ENCODE results near the gene WBP2. TPM values are rescaled to one million over a fixed set of nuclear protein-coding genes. Genes with fewer than 3 reads are reported as not detected.
"Not testable (repeated sequence)": the region's sequence is repeated elsewhere in the genome, so short reads cannot be mapped to it uniquely, and the experiment has no call there.

The WBP2 gene
- total and polyA plus RNA-seq, 10 of the 15 experiments (the other 5 are each of a cell fraction or from before 2014, with no cell fraction given) = 1.5 to 57.3 (median 27.5) TPM

GRCh38 chr17:75859358-75859757, 4.2 kb upstream of the WBP2 start:
- RAD21 ChIA-PET (ENCODE audit: unreplicated experiment) = interaction anchor here (0.7 to 2.9 kb wide), 11 partner anchors 15 to 106 kb away, joined by 3 to 21 read pairs (median 6); partner anchors contain the start of genes FBF1, GALK1, MRPL38 and TRIM65
- H3K27me3 ChIP-seq (replicated peaks in 1 of 2; ENCODE audit: control insufficient read depth in 2 of 2, insufficient read depth in 2 of 2, low read length in 1 of 2); BruUV-seq (replicated peaks); DNase-seq (ENCODE audit: low read depth, low spot score); H4K20me1 ChIP-seq (ENCODE audit: control insufficient read depth, insufficient read depth); H3K36me3 ChIP-seq (ENCODE audit: control insufficient read depth in 2 of 2, insufficient read depth in 2 of 2, low read length in 1 of 2); in situ Hi-C loops (cut with MboI); H2AFZ ChIP-seq (ENCODE audit: control insufficient read depth, low read depth, low read length); H3K9ac ChIP-seq (ENCODE audit: control insufficient read depth, insufficient read depth, low read length); H3K4me3 ChIP-seq; H3K9me3 ChIP-seq (replicated peaks; ENCODE audit: control insufficient read depth, insufficient read depth, low read length); FAIRE-seq; ATAC-seq: not testable (repeated sequence)
- intact Hi-C loops (cut with micrococcal nuclease; ENCODE audit: unreplicated experiment) = loop anchor here (5.0 kb wide), 1 partner anchor 38 kb away; the partner anchor contains the start of gene TRIM65
- TF ChIP-seq EGR1 (IDR thresholded peaks at IDR 0.05; ENCODE audit: borderline replicate concordance in 1 of 2, low read depth in 2 of 2, low read length in 2 of 2) = peak in 1 of 2 experiments; percentile 8; a peak in 1 of 3 replicates
- WGBS (ENCODE audit: insufficient coverage, insufficient replicate concordance, low lambda C conversion rate, missing lambda C conversion rate) = 70% methylated on average over 10 of the region's 10 CpGs
- peak overlapping the region; percentile 82 for H3K27ac ChIP-seq (ENCODE audit: control insufficient read depth, insufficient read depth)
- peaks cover 14% of the 10 kb centered on the region for H3K79me2 ChIP-seq (ENCODE audit: control insufficient read depth, insufficient read depth, low read length)
- SMC1A ChIA-PET (ENCODE audit: uncharacterized antibody, unreplicated experiment) = interaction anchor here (1.1 to 3.1 kb wide), 9 partner anchors 13 to 96 kb away, joined by 3 to 14 read pairs (median 5); partner anchors contain the start of genes TRIM65 and UNC13D
- POLR2A ChIA-PET = interaction anchor here (0.6 to 5.8 kb wide), 15 partner anchors 9 to 245 kb away, joined by 3 to 39 read pairs (median 4); partner anchors contain the start of genes GALK1, TRIM47, TRIM65 and UNC13D
- CTCF ChIA-PET = interaction anchor here (0.7 to 9.4 kb wide), 10 partner anchors 9 to 227 kb away, joined by 3 to 117 read pairs (median 6); partner anchors contain the start of genes GALK1, TRIM47, TRIM65 and UNC13D
- H3K4me2 ChIP-seq (ENCODE audit: control insufficient read depth, insufficient read depth) = 0 out of 2 replicates have a peak overlapping the region, but pooled peaks have one; percentile 71
- H3K4me1 ChIP-seq (ENCODE audit: control insufficient read depth, insufficient read depth, low read length) = peaks cover 23% of the 10 kb centered on the region

GRCh38 chr17:75856062-75856756, 1.1 kb upstream of the WBP2 start:
- Histone ChIP-seq H2AFZ (ENCODE audit: control insufficient read depth, low read depth, low read length) (peak overlapping the region; percentile 78), H3K4me3 (peak overlapping the region; percentile 79), H3K27ac (ENCODE audit: control insufficient read depth, insufficient read depth) (peak overlapping the region; percentile 93), H3K36me3 (ENCODE audit: control insufficient read depth in 2 of 2, insufficient read depth in 2 of 2, low read length in 1 of 2) (peaks cover 2% of the 10 kb centered on the region in 2 experiments; a peak in 2 of 4 replicates), H4K20me1 (ENCODE audit: control insufficient read depth, insufficient read depth) (no peaks in the 10 kb centered on the region), H3K9me3 (replicated peaks; ENCODE audit: control insufficient read depth, insufficient read depth, low read length) (no peaks in the 10 kb centered on the region), H3K79me2 (ENCODE audit: control insufficient read depth, insufficient read depth, low read length) (peaks cover 18% of the 10 kb centered on the region), H3K4me1 (ENCODE audit: control insufficient read depth, insufficient read depth, low read length) (peaks cover 23% of the 10 kb centered on the region), H3K9ac (ENCODE audit: control insufficient read depth, insufficient read depth, low read length) (peak overlapping the region; percentile 96), H3K4me2 (ENCODE audit: control insufficient read depth, insufficient read depth) (peak overlapping the region; percentile 95), H3K27me3 (replicated peaks in 1 of 2; ENCODE audit: control insufficient read depth in 2 of 2, insufficient read depth in 2 of 2, low read length in 1 of 2) (no peaks in the 10 kb centered on the region)
- BruUV-seq (replicated peaks) = no TSS peak
- ChIA-PET RAD21 (ENCODE audit: unreplicated experiment) (interaction anchor here (0.7 to 3.2 kb wide), 12 partner anchors 11 to 106 kb away, joined by 3 to 32 read pairs (median 6); partner anchors contain the start of genes TRIM47, TRIM65, UNC13D and UNK), POLR2A (interaction anchor here (0.5 to 5.8 kb wide), 19 partner anchors 9 to 145 kb away, joined by 3 to 42 read pairs (median 7); partner anchors contain the start of genes GALK1, TRIM65, UNC13D and UNK), CTCF (interaction anchor here (0.6 to 9.4 kb wide), 22 partner anchors 9 to 428 kb away, joined by 3 to 117 read pairs (median 4); partner anchors contain the start of genes GALK1, MRPL38, TRIM47 and TRIM65), SMC1A (ENCODE audit: uncharacterized antibody, unreplicated experiment) (interaction anchor here (0.7 to 3.6 kb wide), 11 partner anchors 9 to 80 kb away, joined by 3 to 11 read pairs (median 4); partner anchors contain the start of gene TRIM65)
- under 1% methylated on average over 24 of the region's 24 CpGs for WGBS (ENCODE audit: insufficient coverage, insufficient replicate concordance, low lambda C conversion rate, missing lambda C conversion rate)
- DNase-seq (ENCODE audit: low read depth, low spot score) = no peak
- ATAC-seq = peak; percentile 63
- FAIRE-seq = no peak
- in situ Hi-C loops (cut with MboI) (no loop called here), intact Hi-C loops (cut with micrococcal nuclease; ENCODE audit: unreplicated experiment) (loop anchor here (5.0 kb wide), 1 partner anchor 41 kb away; the partner anchor contains the start of gene TRIM65)
- no peak for TF ChIP-seq KLF5 (IDR thresholded peaks at IDR 0.05; ENCODE audit: partially characterized antibody)
- TF ChIP-seq BHLHE40 (IDR thresholded peaks at IDR 0.05; ENCODE audit: borderline replicate concordance in 1 of 2, low read depth in 2 of 2, low read length in 1 of 2) = 0 out of 4 replicates have a peak, but pooled peaks of 1 of the 2 experiments have one; percentile 1
- no peak for TF ChIP-seq PAX8 (IDR thresholded peaks at IDR 0.05)
- peak; percentile 78; the same call in 1 of the 2 replicates for TF ChIP-seq GATAD2B (conservative IDR thresholded peaks at IDR 0.05; ENCODE audit: low read depth)
- no peak for TF ChIP-seq CHD1 (IDR thresholded peaks at IDR 0.05; ENCODE audit: low read depth, low read length)
- TF ChIP-seq RAD21 (IDR thresholded peaks at IDR 0.05; ENCODE audit: insufficient read depth, low read depth, low read length) = peak; percentile 64; the same call in 1 of the 2 replicates
- TF ChIP-seq EZH2 (IDR thresholded peaks at IDR 0.05; ENCODE audit: borderline replicate concordance, control insufficient read depth, low read depth, low read length) = no peak
- no peak for TF ChIP-seq RELA (IDR thresholded peaks at IDR 0.05; ENCODE audit: borderline replicate concordance, partially characterized antibody)
- TF ChIP-seq SKIL (IDR thresholded peaks at IDR 0.05; ENCODE audit: low read depth, poor library complexity, severe bottlenecking) = no peak
- no peak for TF ChIP-seq SMC3 (IDR thresholded peaks at IDR 0.05; ENCODE audit: borderline replicate concordance, low read length)

All from GM12878 (cell line).